Left hindlimb (tissue), 1 donor: ENCODE measurements around the gene PRDM4.

Experiments
- DNase-seq: peaks from one replicate; pipeline ENCODE4 v3.0.0-alpha.2; 2018

The PRDM4 gene, protein sequence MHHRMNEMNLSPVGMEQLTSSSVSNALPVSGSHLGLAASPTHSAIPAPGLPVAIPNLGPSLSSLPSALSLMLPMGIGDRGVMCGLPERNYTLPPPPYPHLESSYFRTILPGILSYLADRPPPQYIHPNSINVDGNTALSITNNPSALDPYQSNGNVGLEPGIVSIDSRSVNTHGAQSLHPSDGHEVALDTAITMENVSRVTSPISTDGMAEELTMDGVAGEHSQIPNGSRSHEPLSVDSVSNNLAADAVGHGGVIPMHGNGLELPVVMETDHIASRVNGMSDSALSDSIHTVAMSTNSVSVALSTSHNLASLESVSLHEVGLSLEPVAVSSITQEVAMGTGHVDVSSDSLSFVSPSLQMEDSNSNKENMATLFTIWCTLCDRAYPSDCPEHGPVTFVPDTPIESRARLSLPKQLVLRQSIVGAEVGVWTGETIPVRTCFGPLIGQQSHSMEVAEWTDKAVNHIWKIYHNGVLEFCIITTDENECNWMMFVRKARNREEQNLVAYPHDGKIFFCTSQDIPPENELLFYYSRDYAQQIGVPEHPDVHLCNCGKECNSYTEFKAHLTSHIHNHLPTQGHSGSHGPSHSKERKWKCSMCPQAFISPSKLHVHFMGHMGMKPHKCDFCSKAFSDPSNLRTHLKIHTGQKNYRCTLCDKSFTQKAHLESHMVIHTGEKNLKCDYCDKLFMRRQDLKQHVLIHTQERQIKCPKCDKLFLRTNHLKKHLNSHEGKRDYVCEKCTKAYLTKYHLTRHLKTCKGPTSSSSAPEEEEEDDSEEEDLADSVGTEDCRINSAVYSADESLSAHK

DNA sequence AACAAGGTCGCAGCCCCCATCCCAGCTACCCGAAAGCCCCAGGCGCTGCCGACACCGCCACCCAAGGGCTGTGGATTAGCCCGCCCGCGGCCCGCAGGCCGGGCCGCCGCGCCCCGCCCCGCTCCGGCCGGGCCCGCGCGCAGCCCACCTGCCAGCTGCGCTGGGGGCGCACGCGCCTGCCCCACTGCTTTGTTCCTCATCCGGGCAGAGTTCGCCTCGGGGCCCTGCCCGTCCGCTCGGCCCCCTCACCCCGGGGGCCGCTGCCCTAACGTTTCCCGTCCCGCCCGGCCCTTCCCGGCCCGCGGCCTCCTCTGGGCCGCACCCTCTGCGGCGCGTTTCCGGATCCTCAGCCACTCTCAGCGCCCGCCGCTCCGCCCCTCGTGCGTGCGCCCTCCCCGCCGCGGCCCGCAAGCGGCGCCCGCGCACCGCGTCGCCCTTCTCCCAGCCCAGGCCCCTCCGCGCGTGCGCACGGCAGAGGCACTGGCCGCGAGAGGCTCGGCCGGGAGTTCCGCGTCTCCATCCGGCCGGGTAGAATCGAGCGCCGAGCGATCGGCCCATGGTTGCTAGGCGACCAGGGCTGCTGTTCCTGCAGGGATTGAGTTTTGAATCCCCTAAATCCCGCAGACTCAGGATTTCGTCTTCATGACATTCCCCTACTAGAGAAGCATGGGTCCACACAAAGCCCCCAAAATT lies at the start of gene PRDM4:
Gene PRDM4 (minus strand): TSS at position 329 of the 693 bp plus-strand sequence. CDS start 622 bp downstream, outside the sequence.
- peak; percentile 96 for DNase-seq

DNA sequence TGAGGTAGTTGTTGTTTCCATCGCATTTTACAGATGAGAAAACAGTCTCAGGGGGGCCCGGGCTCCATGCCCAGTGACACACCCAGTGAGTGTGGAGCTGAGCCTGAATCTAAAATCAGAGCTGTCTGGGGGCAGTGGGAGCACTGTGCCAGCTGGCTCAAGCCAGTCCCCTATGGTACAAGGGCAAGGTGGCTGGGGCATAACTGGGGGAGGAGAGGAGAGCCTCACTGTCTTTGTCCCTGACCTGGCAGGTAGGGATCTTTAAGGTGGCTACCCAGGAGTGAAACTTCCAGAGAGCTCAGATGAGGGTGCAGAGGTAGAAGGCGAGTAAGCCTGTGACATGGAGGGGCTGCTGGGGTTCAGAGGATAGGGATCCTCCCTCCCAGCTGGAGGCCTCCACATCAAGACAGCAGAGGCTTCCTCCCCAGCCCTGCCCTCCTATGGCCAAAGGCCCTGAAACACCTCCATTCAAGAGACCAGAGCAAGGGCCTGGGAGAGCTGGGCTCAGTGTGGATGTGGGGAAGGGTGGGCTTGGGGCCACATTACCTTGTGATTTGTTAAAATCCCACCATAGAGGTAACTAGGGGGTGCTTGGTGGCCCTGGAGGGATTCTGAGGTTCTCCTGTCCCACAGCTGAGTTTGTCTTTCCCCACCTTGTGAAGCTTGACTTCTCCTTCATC lies 46.7 kb upstream of the PRDM4 start:
- no peak for DNase-seq

DNA sequence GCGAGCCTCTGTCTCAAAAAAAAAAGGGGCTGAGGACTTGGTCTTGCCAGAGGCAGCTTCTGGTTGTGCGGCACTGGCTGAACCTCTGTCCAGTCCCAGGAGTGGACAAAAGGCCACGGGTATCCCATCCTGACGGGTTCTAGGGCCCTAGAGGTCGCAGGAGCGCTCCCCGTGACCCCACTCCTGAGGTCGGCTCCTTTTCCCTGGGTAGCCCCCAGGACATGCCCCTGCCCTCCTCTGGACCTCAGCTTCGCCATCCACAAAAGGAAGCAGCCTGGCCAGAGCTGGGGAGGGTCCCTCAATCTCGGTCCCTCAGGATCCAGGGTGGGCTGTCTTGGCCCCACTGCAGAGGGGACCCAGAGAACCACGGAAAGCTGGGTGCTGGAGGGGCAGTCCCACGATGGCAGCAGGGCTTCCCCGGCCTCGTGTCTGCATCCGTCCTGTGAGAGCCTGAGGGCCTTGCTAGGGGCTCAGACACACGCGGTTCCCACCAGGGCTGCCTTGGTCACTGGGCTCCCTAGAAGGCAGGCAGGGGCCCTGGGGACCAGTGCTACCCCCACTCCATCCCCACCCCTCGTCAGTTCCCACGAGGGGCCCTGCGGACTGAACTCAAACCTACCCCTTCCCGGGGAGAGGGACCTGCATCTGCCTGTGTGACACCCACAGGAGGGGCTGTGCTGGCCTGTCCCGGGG lies 44.7 kb upstream of the PRDM4 start:
- no peak for DNase-seq

DNA sequence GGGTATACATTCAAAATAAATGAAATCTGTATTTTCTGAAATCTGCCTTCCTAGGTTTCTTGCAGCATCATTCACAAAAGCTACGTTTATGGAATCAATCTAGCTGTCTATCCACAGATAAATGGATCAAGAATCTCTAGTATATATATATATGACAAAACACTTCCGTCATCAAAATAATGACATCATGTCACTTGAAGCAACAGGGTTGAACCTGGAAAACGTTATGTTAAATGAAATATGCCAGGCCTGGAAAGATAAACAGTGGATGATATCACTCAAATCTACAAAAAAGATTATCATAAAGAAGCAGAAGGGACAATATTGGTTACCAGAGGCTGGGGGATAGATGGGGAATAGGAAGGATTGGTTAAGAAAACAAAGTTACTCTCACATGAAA lies 42.2 kb upstream of the PRDM4 start:
- no peak for DNase-seq

DNA sequence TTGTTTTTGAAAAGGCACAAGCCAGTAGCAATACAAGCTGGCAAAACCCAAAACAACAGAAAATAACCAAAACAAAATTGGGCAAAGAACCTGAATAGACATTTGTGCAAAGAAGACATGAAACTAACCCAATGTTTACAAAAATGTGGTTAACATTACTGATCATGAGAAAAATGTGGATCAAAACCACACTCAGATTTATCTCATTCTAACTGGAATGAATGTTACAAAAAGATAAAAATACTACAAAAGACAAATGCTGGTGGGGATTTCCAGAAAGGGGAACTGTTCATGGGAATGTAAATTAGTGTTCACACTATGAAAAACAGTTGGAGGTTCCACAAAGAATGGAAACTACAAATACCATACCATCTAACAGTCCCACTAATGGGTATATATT lies 40.2 kb upstream of the PRDM4 start:
- no peak for DNase-seq

DNA sequence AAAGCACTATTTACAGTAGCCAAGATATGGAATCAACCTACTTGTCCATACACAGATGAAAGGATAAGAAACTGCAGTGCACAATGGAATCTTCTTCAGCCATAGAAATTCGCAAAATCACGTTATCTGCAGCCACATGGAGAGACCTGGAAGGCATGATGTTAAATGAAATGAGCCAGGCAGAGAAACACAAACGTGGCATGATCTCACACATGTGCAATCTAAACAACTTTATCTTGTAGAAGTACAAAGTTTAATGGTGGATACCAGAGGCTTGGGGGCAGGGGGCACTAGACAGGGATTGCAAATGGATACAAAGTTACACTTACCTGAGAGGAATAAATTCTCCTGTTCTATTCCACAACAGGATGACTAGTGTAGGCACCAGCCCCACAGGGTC lies 37.6 kb upstream of the PRDM4 start:
- no peak for DNase-seq

DNA sequence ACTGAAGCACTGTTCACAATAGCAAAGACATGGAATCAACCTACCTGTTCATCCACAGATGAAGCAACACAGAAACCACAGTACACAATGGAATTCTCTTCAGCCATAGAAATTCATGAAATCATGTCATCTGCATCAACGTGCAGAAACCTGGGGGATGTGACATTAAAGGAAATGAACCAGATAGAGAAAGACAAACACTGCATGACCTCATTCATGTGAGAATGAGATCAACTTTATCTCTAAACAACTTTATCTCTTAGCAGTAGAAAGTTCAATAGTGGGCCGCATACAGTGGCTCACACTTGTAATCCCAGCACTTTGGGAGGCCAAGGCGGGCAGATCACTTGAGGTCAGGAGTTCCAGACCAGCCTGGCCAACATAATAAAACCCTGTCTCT lies 33.5 kb upstream of the PRDM4 start:
- no peak for DNase-seq

DNA sequence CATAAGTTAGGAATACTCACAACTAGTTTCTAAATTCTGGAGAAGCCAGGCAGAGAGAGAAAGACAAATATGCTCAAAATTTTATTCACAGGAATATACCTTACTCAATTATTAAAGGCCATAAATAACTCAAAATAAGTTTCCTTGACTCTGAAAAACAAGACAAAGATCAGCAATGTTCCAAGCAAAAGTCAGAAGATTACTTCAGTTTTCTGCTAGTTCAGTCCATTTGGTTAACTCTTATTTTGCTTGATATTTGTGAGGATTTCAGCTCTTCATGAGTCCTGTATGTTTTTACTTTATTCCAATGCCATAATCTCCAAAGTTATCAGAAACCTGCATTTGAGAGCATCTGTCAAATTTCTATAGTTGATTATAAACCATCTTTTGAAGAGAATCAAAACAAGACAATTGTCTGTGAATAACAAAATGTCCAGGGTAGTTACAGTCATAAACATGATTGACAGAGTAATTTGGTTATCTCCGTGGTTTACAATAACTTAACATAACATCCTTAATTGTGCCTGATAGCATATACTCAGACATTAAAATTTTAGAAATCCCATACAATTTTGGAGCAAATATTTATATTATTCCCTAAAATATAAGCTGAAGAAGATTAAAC lies 30.6 kb upstream of the PRDM4 start:
- no peak for DNase-seq

DNA sequence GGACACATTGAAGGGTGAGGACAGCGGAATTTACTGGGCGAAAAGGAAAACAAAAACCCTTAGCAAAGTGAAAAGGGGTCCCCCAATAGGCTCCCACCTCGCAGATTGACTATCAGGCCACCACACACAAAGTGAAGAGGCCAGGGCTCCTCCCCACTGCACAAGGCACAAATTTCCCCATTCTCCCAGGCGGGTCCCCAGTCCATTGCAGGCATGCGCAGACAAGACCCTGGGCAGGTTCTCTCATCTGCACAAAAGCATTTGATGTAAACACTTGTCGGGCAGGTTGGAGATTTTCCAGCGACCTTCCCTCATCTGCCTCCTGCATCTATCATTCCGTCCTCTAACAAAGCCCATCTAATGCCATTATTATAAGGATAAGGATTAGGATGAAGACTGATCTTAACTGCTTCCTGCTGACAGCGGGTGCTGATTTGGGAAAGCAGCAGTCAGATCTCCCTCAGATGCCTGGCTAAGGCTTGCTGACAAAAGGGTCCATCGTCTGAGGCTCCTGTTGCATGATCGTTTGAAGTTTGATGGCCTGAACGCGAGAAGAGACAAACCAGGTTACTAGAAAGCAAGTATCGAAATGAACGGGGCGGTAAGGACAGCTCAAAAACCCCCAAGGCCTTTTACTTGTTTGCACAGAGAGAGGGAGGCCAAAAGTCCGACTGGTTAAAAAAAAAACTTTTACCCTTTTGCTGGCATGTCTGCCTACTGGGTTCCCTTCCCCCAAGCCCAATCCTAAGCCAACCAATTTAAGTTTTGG lies 27.9 kb upstream of the PRDM4 start:
- no peak for DNase-seq

DNA sequence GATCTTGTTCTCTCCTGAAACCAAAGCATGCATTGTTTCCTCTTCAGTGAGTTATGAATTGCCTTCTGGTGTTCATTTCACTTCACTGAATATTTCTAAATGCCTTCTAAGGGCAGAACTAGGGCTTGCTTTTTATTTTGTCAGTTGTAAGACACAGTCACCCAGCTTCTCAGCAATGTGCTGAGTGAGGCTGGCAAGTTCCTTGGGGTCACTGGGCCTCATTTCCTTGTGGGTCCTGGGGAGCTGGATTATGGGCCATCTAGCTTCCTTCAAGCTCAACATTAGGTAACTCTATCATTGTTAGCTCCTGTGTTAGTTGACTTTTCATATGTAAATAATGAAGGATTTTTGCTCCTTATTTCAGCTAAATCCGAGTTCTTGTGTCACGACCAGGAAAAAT lies 27.3 kb upstream of the PRDM4 start:
- no peak for DNase-seq

DNA sequence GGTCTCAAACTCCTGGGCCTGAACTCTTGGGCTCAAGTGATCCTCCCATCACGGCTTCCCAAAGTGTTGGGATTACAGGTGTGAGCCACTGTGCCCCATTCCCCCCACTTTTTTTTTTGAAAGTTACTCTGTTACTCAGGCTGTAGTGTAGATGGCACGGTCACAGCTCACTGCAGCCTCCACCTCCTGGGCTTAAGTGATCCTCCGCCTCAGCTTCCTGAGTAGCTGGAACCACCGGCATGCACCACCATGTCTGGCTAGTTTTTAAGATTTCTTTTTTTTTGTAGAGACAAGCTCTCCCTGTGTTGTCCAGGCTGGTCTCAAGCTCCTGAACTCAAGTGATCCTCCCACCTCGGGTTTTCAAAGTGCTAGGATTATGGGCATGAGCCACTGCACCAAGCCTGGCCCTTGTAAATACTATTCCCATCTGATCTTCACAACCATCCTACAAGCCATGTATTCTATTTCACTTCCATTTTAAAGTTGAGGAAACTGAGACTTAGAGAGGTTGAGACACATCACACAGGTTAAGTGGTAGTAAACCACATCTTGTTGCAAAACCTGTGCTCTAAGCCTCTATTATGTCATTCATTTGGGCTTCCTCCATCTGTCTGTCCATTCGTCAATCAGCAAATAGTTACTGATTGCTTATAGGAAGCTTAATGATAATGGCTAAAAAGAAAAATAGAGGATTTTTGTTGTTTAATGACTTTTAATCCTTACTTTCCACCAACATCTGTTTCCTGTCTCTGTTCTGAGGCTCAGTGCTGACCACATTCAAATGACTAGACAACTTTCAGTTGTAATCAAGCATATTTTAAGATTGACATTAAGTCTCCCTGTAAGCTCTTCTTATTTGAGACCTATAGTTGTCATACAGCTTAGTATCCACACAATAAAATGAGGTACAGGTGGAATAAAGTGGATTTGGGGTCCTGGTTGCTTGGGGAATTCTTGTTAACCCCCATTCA lies 22.8 kb upstream of the PRDM4 start:
- DNase-seq, result no peak

DNA sequence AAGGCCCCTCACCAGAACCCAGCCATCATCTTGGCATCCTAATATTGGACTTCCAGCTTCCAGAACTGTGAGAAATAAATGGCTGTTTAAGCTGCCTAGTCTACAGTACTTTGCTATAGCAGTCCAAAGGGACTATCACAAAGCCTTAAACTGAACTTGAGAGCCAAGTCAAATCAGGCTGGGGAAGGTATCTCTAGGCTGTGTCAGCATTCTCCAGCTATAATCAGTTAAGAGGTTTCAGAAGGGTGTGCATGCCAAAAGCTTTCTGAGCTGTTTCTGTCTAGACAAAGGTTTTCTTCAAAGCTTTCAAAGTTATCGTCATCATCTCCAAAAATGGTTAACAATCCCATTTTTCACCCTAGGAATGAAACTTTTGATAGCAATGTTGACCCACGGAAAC lies 21.1 kb upstream of the PRDM4 start:
- no peak for DNase-seq

DNA sequence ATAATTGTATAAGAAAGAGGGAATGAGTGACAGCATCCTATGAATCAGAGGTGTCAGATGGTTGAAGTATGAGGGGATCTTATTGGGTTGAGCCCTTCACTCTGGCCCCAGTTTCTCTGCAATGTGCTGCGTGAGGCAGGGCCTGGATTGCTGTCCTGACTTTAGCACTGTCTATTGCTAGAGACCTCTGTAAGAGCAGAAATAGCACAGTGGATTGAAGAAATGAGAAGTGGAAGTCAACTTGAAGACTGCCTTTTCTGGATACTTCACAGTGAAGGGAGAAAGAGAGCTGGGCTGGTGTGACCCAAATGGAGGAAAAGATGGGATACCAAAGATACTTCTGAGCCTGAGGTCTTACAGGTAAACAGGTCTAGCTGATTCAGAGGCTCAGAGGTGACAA lies 19.4 kb upstream of the PRDM4 start:
- no peak for DNase-seq

DNA sequence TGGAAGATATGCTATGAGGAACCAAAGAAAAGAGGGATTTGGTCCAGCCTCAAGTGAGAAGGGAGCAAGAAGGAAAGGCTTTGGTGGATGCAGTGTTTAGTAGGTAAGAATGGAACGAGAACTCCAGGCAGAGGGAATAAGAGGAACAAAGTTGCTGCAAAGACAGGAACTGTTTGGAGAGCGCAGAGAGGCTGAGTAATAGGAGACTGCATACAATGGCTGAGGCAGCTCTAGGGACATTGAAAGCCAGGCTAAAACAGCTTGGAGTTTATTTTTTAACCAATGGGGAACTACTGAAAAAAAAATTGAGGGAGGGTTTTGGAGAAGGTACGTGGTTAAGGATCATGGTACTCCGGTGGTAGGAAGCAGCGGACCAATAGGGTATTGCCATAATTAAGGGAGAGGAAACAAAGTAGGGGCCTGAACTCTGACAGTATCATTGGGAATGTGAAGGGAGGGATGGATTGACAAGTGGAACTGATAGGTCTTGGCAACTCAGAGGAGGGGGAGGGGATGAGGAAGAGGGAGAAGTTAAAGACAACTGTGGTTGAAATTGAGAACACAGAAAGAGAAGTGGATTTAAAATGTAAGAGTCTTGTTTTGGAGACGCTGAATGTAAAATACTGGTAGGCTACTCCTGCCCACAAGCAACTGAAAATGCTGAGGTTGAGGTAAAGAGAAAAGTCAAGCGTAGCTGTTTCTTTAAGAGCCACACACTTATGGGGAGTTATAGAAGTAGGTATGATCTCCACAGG lies 18.3 kb upstream of the PRDM4 start:
- DNase-seq, result no peak

DNA sequence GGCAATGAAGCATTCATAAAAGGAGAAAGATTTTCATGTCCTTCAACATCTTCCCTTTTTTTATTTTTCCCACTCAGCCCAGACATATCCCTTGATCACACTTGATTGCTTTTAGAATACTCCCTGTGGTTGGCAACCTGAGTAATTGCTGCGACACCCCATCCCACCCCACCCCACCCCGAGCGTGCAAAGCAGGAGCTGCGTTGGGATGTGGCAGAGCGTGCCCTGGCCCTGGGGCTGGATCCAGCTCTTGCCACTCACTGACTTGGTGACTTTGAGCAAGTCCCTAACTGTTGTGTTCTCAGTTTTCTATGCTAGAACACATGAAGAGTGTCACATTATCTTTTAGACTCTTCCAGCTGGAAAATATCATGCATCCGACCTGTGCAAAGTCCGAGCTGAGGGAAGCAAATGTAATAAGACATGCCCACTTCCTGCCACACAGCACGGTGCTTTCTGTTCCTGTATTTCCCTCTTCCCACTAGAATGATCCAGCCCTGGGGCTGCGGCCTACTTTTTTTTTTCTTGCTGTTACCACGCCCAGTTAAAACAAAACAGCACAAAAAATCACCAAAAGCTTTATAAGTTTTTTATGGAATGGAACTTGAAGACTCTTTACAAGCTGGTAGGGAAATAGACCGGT lies 17.6 kb upstream of the PRDM4 start:
- no peak for DNase-seq

DNA sequence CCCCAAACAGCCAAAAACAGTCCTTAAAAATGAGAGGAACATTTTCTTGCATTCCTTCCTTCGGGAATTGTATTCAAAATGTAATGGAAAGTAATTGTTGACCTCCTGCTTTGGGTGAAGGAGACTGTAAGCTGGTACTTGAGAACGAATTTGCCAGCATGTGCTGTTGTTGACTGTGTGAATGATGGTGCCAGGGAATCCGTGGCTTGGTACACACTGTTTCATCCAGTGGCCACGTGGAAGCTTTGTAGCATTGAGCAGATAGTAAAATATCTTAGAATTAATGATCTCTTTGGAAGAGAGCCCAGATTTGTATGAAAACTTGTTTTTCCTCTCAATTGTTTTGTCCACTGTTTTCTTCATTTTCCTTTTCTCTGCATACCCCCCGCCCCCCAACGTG lies 15.2 kb upstream of the PRDM4 start:
- no peak for DNase-seq

DNA sequence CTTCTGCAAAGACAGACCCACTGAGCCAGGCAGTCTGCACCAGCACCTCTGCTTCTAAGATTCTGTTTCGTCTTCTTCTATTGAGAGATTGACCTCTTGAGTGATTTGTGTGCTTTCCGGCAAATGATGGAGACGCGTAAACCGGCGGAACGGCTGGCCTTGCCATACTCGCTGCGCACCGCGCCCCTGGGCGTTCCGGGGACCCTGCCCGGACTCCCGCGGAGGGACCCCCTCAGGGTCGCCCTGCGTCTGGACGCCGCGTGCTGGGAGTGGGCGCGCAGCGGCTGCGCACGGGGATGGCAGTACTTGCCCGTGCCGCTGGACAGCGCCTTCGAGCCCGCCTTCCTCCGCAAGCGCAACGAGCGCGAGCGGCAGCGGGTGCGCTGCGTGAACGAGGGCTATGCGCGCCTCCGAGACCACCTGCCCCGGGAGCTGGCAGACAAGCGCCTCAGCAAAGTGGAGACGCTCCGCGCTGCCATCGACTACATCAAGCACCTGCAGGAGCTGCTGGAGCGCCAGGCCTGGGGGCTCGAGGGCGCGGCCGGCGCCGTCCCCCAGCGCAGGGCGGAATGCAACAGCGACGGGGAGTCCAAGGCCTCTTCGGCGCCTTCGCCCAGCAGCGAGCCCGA lies 14.3 kb upstream of the PRDM4 start:
- DNase-seq, result no peak
